Astrocyte of the cerebellum (primary cell): Measurements from ENCODE around the gene OR5M11.

Experiments used
- DNase-seq: peaks from one replicate; pipeline ENCODE4 v3.0.0-alpha.2; 2011; ENCODE audit warnings: low read depth
- H3K4me3 ChIP-seq: 2 replicates; pipeline ENCODE4 v1.5.1; 2011; ENCODE audit warnings: mild to moderate bottlenecking, low read depth, low read length, moderate library complexity
- CTCF ChIP-seq: IDR thresholded peaks from 2 replicates; pipeline ENCODE4 v1.5.1; 2012; ENCODE audit warnings: low read length, low read depth, moderate library complexity, mild to moderate bottlenecking; ENCODE audit errors: missing control alignments
- in situ Hi-C: cut with HindIII; loops from 2 replicates; pipeline ENCODE4 v1.10.0; 2017; ENCODE audit warnings: low sequenced_read_pairs

The OR5M11 gene

GRCh38 chr11:56495117-56495516 is 47.9 kb downstream of the OR5M11 start:
- no peak for DNase-seq
- no peak for TF ChIP-seq CTCF
- in situ Hi-C loops: no loop called here
- no peak overlapping the region for H3K4me3 ChIP-seq
